Measurements from ENCODE around the gene LRP8.

The LRP8 gene

GRCh38 chr1:53280496-53280895 is 47.4 kb downstream of the LRP8 start:
- DNase-seq, result no peak

DNA sequence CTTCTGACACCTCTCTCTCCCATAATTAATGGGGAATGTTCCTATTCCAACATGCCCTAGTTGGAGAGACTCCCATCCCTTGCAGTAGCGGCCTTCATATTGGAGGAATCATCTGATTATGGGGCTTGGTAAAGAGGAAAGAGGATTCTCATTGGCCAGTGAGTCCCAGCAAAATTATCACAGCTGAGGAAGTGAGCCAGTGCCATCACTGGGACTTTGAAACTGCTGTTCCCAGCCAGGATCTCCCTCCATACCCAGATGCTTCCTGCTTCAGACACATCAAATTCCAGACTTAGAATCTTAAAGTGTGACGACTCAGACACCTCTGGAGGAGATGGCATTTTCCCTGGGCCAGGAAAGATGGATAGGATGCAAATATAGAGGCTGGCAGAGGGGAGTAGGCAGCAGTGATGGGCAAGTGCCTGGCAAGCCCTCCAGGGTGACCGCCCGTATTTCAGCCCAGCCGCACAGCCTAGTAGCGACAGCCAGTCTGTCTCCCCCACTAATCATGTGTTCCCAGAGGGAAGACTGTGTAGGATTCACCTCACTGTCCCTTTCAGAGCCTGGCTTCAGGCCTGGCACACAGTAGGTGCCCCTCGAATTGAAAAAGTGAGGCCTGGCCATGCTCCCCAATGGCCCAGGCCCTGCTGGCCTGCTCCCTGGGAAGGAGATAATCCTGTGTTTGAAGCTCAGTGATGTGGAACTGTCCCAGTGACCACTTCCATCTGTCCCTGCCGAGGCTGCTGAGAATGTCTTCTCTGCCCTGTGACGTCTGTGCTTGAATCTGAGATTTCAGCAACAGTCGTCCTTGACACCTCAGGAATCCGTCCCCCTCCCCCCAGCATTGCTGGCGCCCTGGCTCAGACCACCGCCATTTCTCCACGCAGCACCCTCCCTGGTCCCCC is 48.3 kb downstream of the LRP8 start:
- DNase-seq, result no peak

DNA sequence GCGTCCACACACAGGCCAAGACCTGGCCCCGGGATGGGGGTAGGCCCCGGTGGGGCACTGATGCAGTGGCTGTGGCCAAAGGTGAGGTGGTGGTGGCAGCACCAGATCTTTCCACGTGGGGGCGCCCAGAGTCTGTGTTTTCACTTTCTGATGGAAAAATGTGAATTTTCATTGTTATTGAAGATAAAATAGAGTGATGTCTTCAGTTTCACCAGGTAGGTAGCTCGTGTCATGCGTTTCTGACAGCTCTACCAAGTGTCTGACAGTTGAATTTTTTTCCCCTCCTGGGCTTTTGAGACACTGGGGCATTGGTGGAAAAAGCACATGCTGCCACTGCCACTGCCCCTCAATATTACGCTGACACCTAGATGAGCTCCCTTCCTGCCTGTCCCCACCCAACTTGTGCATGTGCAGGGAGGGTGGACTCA is 49.6 kb downstream of the LRP8 start:
- DNase-seq, result peak; percentile 35 to 79 (median 56)

DNA sequence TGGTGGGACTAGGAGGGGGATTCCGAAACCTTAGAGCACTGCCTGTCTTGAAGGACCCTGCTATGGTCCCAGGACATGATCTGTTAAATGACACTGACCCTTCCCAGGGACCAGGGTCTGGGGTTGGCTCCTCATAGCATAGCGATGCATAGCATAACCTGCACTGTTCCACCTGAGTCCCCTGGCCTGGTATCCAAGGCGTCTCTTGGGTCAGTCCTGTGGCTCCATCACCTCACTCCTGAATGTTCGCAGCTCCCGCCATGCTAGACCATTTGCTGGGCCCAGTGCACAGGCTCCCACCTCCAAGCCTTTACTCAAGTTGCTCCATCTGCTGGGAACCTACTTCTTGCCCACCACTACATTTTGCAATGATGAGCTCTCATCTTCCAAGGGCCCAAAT is 50.5 kb downstream of the LRP8 start:
- DNase-seq, result no peak

DNA sequence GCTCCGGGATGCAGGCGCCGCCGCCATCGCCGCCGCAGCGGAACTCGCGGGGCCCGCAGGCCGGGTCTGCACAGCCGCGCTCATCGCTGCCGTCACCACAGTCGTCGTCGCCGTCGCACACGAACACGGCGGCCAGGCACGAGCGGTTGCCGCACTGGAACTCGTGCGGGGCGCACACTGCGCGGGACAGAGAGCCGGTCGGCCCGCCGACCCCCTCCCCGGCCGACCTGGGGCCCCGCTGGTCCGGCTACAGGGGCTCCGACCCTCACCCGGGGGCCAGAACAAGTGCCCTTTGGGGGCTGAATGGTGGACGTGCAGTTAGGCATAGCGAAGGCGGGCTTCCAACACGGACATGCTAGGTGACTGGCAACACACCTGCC is 51.0 kb downstream of the LRP8 start:
- no peak for DNase-seq

DNA sequence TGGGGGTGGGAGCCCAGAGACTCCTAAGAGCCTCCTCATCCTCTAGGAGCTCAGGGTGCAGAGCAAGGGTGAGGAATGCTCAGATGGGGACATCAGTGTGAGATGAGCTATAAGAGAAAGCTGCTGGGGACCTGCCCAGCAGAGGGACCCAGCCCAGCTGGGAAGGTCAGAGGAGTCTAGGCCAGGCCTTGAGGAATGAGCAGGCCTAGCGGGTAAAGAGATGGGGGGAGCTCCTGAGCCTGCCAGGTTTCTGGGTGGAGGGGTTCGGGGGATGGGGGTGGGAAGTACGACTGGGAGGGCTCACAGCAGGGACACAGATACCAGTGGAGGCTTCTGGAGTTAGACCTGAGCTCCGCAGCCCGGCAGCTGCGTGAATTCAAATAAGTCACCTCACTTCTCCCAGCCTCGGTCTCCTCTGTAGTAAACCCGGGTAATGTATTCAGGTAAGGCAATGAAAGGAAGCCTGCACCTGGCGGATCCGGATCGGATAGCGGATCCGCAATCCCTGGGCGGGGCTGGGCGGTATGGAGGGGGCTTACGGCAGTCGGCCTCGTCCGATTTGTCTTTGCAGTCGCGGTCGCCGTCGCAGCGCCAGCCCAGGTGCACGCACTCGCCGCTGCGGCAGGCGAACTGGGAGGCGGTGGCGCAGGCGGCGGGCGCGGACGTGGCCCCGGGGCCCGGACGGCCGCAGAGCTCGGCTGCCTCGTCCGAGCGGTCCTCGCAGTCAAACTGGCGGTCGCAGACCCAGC is 51.5 kb downstream of the LRP8 start:
- DNase-seq, result no peak

- DNase-seq, result no peak
These were observed 52.3 kb downstream of the LRP8 start for GRCh38 chr1:53275566-53275965.

GRCh38 chr1:53274541-53275185 is 53.2 kb downstream of the LRP8 start:
- DNase-seq, result no peak

DNA sequence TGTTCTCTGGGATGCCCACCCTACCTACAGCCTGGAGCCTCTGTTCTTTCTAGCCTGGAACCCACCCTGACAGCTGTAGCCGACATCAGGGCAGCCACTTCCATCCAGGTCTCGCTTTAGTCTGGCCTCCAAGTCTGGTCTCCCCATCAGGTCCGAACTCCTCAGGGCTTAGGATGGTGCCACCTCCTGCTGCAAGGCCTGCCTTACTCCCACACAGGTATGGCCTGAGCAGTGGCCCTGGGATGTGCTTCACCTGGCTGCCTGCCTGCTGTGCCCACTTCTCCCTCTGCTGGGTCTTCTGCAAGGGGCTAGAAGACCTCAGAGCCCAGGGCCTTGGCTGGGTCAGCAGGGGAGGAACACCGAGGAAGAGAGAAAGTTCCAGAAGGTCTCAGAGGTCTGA is 53.8 kb downstream of the LRP8 start:
- DNase-seq, result no peak

- DNase-seq, result no peak
These were observed 54.3 kb downstream of the LRP8 start for GRCh38 chr1:53273526-53273925.

DNA sequence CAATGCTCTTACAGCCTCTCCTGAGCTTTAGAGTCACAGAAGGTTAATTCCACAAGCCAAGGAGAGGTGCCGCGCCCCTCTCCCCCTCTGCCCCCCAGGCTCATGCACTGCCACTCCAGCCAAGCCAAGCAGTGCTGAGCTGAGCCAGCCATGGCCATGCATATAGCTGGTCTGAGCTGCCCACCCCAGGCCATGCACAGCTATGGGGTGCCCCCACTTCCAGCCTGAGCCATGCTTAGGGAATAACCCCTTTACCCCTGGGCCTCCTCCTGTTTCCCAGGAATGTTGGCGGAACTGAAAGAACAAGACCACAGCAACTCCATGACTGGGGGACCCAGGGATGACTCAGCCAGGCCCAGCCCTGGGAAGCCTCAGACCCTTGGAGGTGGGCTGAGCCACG is 55.5 kb downstream of the LRP8 start:
- DNase-seq, result no peak

DNA sequence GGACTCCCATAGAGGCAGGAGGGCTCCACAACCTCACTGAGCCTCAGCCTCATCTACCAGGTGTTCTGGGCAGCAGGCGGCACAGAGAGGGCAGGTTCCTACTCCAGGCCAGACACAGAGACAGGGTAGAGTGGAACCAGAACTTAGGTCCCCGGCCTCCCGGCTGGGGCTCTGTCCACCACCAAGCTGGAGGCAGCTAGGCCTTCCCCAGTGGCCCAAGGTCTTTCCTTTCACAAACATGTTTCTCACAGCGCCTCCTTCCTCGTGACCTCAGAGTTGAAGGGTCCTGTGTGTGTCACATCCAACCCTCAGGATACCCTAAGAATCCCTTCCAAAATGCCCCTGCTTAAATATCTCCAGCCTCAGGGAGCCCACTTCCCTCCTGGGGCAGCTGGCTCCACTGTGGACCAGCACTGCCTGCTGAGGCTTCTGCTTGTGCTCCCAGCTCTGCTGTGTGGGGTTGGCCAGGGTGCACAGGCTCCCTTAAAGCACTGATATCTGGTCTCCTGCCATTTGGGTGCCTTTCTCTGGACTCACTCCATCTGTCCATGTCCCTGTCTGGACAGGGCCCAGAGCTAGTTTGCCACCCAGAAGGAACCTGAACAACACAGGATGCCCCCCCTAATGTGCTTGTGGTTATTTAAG is 56.3 kb downstream of the LRP8 start:
- no peak for DNase-seq

GRCh38 chr1:53270873-53271272 is 57.0 kb downstream of the LRP8 start:
- DNase-seq, result no peak

- no peak for DNase-seq
These were observed 57.8 kb downstream of the LRP8 start for GRCh38 chr1:53270107-53270506.

DNA sequence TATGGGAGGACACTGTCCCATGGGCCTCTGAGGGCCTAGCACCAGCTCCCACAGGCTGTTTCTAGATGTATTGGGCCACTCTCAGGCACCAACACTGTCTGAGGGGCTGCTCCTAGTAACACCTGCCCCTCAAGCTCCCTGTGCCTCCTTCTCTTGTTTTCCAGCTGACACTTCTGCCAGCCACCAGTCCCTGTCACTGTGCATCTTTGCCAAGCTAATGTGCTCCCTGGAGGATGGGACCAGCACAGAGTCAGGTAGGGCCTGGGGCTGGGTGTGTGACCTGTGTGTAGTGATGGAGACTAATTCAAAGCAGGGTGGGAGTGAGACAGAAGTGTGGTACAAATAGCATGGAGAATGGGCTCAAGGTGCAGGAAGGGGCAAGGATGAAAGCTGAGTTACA is 60.1 kb downstream of the LRP8 start:
- no peak for DNase-seq

GRCh38 chr1:53266038-53266437 is 61.8 kb downstream of the LRP8 start:
- DNase-seq, result no peak

DNA sequence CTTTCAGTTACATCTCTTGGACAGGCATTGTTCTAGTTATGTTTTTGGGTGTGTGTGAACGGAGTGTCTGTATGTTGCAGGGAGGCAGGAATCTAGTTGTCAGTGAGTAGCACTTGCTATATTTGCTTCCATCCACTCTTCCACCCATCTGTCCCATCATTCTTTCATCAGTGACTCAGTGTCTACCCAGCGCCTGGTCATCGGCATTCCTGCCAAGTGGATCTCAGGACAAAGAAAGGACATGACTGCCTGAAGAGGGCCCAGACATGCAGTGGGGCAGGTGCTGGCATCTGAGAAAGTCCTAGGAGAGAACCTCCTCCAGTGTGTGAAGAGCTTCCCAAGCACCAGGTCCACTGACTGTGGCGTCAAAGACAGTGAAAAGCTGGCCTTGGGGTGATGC is 62.3 kb downstream of the LRP8 start:
- DNase-seq, result no peak

GRCh38 chr1:53264048-53264447 is 63.8 kb downstream of the LRP8 start:
- DNase-seq, result no peak

DNA sequence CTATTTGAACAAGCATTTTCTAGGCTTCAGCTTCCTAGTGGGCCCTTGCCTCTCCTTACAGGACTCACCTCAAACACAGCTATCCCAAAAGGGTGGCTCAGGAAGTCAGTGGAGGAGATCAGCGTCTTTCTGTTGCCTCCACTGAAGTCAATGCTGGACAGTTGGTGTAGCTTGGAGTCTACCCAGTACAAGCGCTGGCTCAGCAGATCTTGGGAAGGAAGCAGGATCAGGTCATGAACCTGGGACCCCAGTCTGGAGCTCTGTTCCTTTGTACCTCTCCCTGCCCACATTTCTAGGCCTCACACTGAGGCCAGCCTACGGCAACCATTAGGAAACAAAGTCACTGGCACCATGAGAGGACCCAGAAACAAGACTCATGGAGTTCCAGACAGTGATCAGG is 65.9 kb downstream of the LRP8 start:
- no peak for DNase-seq

DNA sequence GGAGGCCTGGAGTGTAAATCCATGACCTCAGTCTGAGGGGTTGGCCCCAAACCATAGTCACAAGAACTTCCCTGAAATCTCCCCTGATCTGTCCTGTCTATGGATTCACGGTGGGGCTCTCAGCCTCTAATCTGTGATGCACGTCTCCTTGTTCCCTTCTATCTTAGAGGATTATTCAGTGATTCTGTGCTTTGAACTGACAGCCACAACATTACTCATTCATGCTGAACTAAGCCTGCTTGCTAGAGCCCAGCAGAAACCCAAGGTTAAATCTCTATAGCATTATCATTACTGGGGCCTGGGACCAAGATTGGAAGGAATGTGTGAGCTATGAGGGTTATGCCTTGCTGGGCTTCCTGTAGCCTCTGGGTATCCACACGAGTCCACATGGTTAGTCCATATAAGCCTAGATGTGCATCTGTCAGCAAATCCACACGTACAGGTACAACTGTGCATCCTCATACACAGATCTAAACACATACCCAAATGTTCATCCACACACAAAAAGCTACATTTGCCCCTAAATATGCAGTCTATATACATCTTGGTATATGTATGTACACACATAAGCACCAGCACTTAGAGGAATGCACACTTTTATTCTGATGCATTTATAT is 67.1 kb downstream of the LRP8 start:
- no peak for DNase-seq

GRCh38 chr1:53259932-53260331 is 67.9 kb downstream of the LRP8 start:
- DNase-seq, result no peak

GRCh38 chr1:53258216-53258615 is 69.7 kb downstream of the LRP8 start:
- no peak for DNase-seq
